PC-9 (cell line): ENCODE data around the gene PES1. TPM values are rescaled to one million over a fixed set of nuclear protein-coding genes. Genes with fewer than 3 reads are reported as not detected.

Source experiments
- BruUV-seq: library from RNA; stranded (reverse); fragments of 400-500 nt; replicated peaks from 2 replicates; lab custom pipeline; 2021; lab: Mats Ljungman, UMichigan
- CTCF ChIA-PET: fragments of 300-600 bp; sonication (Branson Sonifier 250); formaldehyde crosslinking; loops from one replicate; lab custom pipeline; 2022; ENCODE audit warnings: antibody characterized with exemption; lab: Charles Lee
- POLR2A ChIA-PET: fragments of 300-600 bp; sonication (Branson Sonifier 250); formaldehyde crosslinking; loops from one replicate; lab custom pipeline; 2022; ENCODE audit warnings: antibody characterized with exemption; ENCODE audit not compliant: unreplicated experiment; lab: Charles Lee
- DNase-seq, 2 experiments: peaks; one replicate each; pipeline versions ENCODE4 v3.0.0 to v3.0.0-alpha.2; 2015 to 2022; ENCODE audit warnings: mixed read lengths in 1 of 2
- H2AFZ ChIP-seq: fragments of 200-600 bp; sonication (generic); 2 replicates; pipeline ENCODE4 v1.8.1; 2017; ENCODE audit warnings: antibody characterized with exemption
- H3F3A ChIP-seq: fragments of 200-600 bp; sonication (generic); 2 replicates; pipeline ENCODE4 v1.8.1; 2017; ENCODE audit warnings: antibody characterized with exemption, mild to moderate bottlenecking, low read depth; ENCODE audit not compliant: insufficient read depth
- H3K27ac ChIP-seq: fragments of 200-600 bp; sonication (generic); 2 replicates; pipeline ENCODE4 v1.6.1; 2016; ENCODE audit warnings: mixed run types
- H3K27me3 ChIP-seq: fragments of 200-600 bp; sonication (generic); 2 replicates; pipeline ENCODE4 v1.6.1; 2016; ENCODE audit warnings: low read depth, mixed run types; ENCODE audit not compliant: insufficient read depth
- H3K36me3 ChIP-seq: fragments of 200-600 bp; sonication (generic); 2 replicates; pipeline ENCODE4 v1.6.1; 2016; ENCODE audit warnings: low read depth, mixed run types
- H3K4me1 ChIP-seq: fragments of 200-600 bp; sonication (generic); replicated peaks from 2 replicates; pipeline ENCODE4 v1.6.1; 2016; ENCODE audit warnings: mixed run types; ENCODE audit not compliant: insufficient read depth
- H3K4me2 ChIP-seq: fragments of 200-600 bp; sonication (generic); 2 replicates; pipeline ENCODE4 v1.6.1; 2017; ENCODE audit warnings: mixed run types
- H3K4me3 ChIP-seq: fragments of 200-600 bp; sonication (generic); 2 replicates; pipeline ENCODE4 v1.6.1; 2016; ENCODE audit warnings: mixed run types
- H3K79me2 ChIP-seq: fragments of 200-600 bp; sonication (generic); 2 replicates; pipeline ENCODE4 v1.6.1; 2017; ENCODE audit warnings: low read depth, mixed run types
- H3K9me2 ChIP-seq: fragments of 200-600 bp; sonication (generic); 2 replicates; pipeline ENCODE4 v1.8.1; 2017; ENCODE audit warnings: mild to moderate bottlenecking; ENCODE audit not compliant: insufficient read depth
- H3K9me3 ChIP-seq: fragments of 200-600 bp; sonication (generic); 2 replicates; pipeline ENCODE4 v1.8.1; 2016; ENCODE audit warnings: low read depth; ENCODE audit not compliant: insufficient read depth
- H4K20me1 ChIP-seq: fragments of 200-600 bp; sonication (generic); 2 replicates; pipeline ENCODE4 v1.8.1; 2017; ENCODE audit not compliant: insufficient read depth
- CTCF ChIP-seq: fragments of 200-600 bp; sonication (generic); conservative IDR thresholded peaks from 2 replicates; pipeline ENCODE4 v1.6.1; 2017; ENCODE audit warnings: mixed run types, antibody characterized with exemption, mild to moderate bottlenecking, moderate library complexity
- EZH2 ChIP-seq: fragments of 200-600 bp; sonication (generic); IDR thresholded peaks from 2 replicates; pipeline ENCODE4 v1.8.0; 2017; ENCODE audit warnings: antibody characterized with exemption, low read depth
- intact Hi-C: fragments of 100-400 bp; cut with micrococcal nuclease; formaldehyde crosslinking; loops from one replicate; pipeline ENCODE4 v1.10.0; 2022; ENCODE audit not compliant: unreplicated experiment
- total RNA-seq: library from RNA; stranded (reverse); gene quantifications from 2 replicates; pipeline ENCODE4 v1.2.3, GENCODE V29; 2021

The PES1 gene
- total RNA-seq, 1 experiment from 2014 or later: 94.3 TPM

GRCh38 chr22:30535182-30535581, 56.5 kb downstream of the PES1 start:
- H3F3A ChIP-seq: no peaks in the 10 kb centered on the region; the same call in 1 of the 2 replicates
- H3K27ac ChIP-seq: no peak overlapping the region
- no TSS peak for BruUV-seq
- no peaks in the 10 kb centered on the region for H3K27me3 ChIP-seq
- no peak for DNase-seq
- no peaks in the 10 kb centered on the region for H3K9me3 ChIP-seq
- no peak overlapping the region for H3K4me2 ChIP-seq
- no peak overlapping the region for H3K4me3 ChIP-seq
- H4K20me1 ChIP-seq: no peaks in the 10 kb centered on the region
- no peak overlapping the region for H2AFZ ChIP-seq
- no peaks in the 10 kb centered on the region for H3K79me2 ChIP-seq
- H3K4me1 ChIP-seq: no peaks in the 10 kb centered on the region
- H3K9me2 ChIP-seq: no peaks in the 10 kb centered on the region
- POLR2A ChIA-PET: no interaction called here
- H3K36me3 ChIP-seq: no peaks in the 10 kb centered on the region
- intact Hi-C loops: no loop called here
- CTCF ChIA-PET: no interaction called here
- TF ChIP-seq CTCF: no peak
- no peak for TF ChIP-seq EZH2

- no TSS peak for BruUV-seq
- CTCF ChIA-PET: interaction anchor here (0.6 kb wide), 1 partner anchor 102 kb away, joined by 3 read pairs; no protein-coding TSS in a partner anchor
Observed at GRCh38 chr22:30531651-30532608, 59.8 kb downstream of the PES1 start.

GRCh38 chr22:30526656-30527055, 65.1 kb downstream of the PES1 start:
- H3K9me3 ChIP-seq: no peaks in the 10 kb centered on the region
- no peaks in the 10 kb centered on the region for H3K79me2 ChIP-seq
- no peak overlapping the region for H3K27ac ChIP-seq
- no TSS peak for BruUV-seq
- no peaks in the 10 kb centered on the region for H3F3A ChIP-seq
- ChIA-PET CTCF (interaction anchor here (0.6 kb wide), 1 partner anchor 27 kb away, joined by 3 read pairs; no protein-coding TSS in a partner anchor), POLR2A (no interaction called here)
- intact Hi-C loops: no loop called here
- H3K4me3 ChIP-seq: no peak overlapping the region
- H3K9me2 ChIP-seq: no peaks in the 10 kb centered on the region
- TF ChIP-seq CTCF (no peak), EZH2 (no peak)
- peaks cover 19% of the 10 kb centered on the region for H3K27me3 ChIP-seq
- no peak overlapping the region for H2AFZ ChIP-seq
- H4K20me1 ChIP-seq: no peaks in the 10 kb centered on the region
- H3K4me1 ChIP-seq: no peaks in the 10 kb centered on the region
- H3K36me3 ChIP-seq: no peaks in the 10 kb centered on the region
- no peak overlapping the region for H3K4me2 ChIP-seq
- no peak for DNase-seq

More at GRCh38 chr22:30531651-30532608, 59.8 kb downstream of the PES1 start:
- Histone ChIP-seq H3K4me1 (no peaks in the 10 kb centered on the region), H3K9me2 (no peaks in the 10 kb centered on the region), H3K27me3 (no peaks in the 10 kb centered on the region), H3K79me2 (no peaks in the 10 kb centered on the region), H3K4me3 (no peak overlapping the region), H3K9me3 (no peaks in the 10 kb centered on the region), H4K20me1 (no peaks in the 10 kb centered on the region), H3K4me2 (no peak overlapping the region), H3K27ac (no peak overlapping the region), H2AFZ (no peak overlapping the region), H3K36me3 (no peaks in the 10 kb centered on the region), H3F3A (no peaks in the 10 kb centered on the region)
- intact Hi-C loops: no loop called here
- POLR2A ChIA-PET: no interaction called here
- TF ChIP-seq EZH2 (no peak), CTCF (no peak)
- DNase-seq: no peak

Other genes starting within 250 kb of the PES1 start
- 189 and 207 TPM in 2 replicates for gene SF3A1, start 235.0 kb downstream of the PES1 start, total RNA-seq
- gene CCDC157, start 234.9 kb downstream of the PES1 start, total RNA-seq: 6.2 and 6.8 TPM in 2 replicates
- gene RNF215, start 204.5 kb downstream of the PES1 start, total RNA-seq: 24.0 and 33.8 TPM in 2 replicates
- gene SEC14L2, start 194.9 kb downstream of the PES1 start, total RNA-seq: 51.3 and 60.8 TPM in 2 replicates
- gene MTFP1, start 166.1 kb downstream of the PES1 start, total RNA-seq: 18.5 and 21.9 TPM in 2 replicates
- gene SEC14L3, start 119.9 kb downstream of the PES1 start, total RNA-seq: not detected in 2 replicates
- gene SEC14L4, start 86.2 kb downstream of the PES1 start, total RNA-seq: 4.0 and 5.6 TPM in 2 replicates
- gene SEC14L6, start 45.2 kb downstream of the PES1 start, total RNA-seq: 0.31 and 0.33 TPM in 2 replicates
- 0.52 TPM in 1 of 2 replicates, not detected in the other for gene GAL3ST1, start 17.2 kb downstream of the PES1 start, total RNA-seq
- gene TCN2, start 15.3 kb upstream of the PES1 start, total RNA-seq: 11.5 and 12.9 TPM in 2 replicates
- gene SLC35E4, start 43.9 kb upstream of the PES1 start, total RNA-seq: 4.7 and 6.4 TPM in 2 replicates
- 9.9 and 11.0 TPM in 2 replicates for gene DUSP18, start 76.0 kb upstream of the PES1 start, total RNA-seq
- 7.1 and 9.2 TPM in 2 replicates for gene OSBP2, start 103.0 kb upstream of the PES1 start, total RNA-seq